Neural crest cell (in vitro differentiated cells): ENCODE data around the gene FOXJ3. TPM values are rescaled to one million over a fixed set of nuclear protein-coding genes. Genes with fewer than 3 reads are reported as not detected.
A peak's percentile ranks its signal among the peaks of the same experiment; 100 is the strongest.

Experiments
- DNase-seq: peaks from one replicate; pipeline ENCODE4 v3.0.0; 2021; ENCODE audit warnings: low read depth, mixed read lengths, low spot score
- H3K27ac Mint-ChIP-seq: one replicate; pipeline ENCODE4 v1.8.0; 2021; ENCODE audit warnings: mild to moderate bottlenecking, mixed read lengths; ENCODE audit not compliant: unreplicated experiment
- H3K27me3 Mint-ChIP-seq: 2 replicates; pipeline ENCODE4 v1.8.0; 2021; ENCODE audit warnings: low read depth, mild to moderate bottlenecking, mixed read lengths
- H3K36me3 Mint-ChIP-seq: 2 replicates; pipeline ENCODE4 v1.8.0; 2021; ENCODE audit warnings: low read depth, mild to moderate bottlenecking, mixed read lengths
- H3K4me1 Mint-ChIP-seq: 2 replicates; pipeline ENCODE4 v1.8.0; 2021; ENCODE audit warnings: mixed read lengths
- H3K4me3 Mint-ChIP-seq: one replicate; pipeline ENCODE4 v1.8.0; 2021; ENCODE audit warnings: mild to moderate bottlenecking, mixed read lengths
- H3K9me3 Mint-ChIP-seq: 2 replicates; pipeline ENCODE4 v1.8.0; 2021; ENCODE audit warnings: mixed read lengths
- total RNA-seq: library from RNA; stranded (reverse); gene quantifications from 2 replicates; pipeline ENCODE4 v1.2.1, GENCODE V29; 2021
- TF ChIP-seq, protein P1 (sequence below): fragments of 200-600 bp; sonication (generic); conservative IDR thresholded peaks from 2 replicates; pipeline ENCODE4 v1.5.0; 2021; ENCODE audit warnings: antibody characterized with exemption, mild to moderate bottlenecking

FOXJ3 gene
- total RNA-seq, 1 donor from 2014 or later: 40.2 TPM

DNA sequence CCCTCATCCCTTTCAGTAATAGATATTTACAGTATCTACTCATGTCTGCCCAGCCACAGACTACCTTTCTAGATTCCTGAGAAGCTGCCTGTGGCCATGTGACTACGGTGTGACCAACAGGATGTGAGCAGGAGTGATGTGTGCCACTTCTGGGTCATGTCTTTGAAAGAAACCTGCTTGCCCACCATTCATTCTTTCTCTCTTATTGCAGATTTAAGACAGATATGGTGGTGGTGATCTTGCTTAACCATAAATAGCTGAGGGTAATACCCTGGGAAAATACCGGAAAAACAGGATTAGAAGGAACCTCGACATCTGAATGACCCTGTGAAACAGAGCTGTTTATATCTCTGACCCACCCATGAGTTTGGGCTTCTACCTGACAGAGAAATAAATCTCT lies 128.9 kb downstream of the FOXJ3 start:
- peaks cover 31% of the 10 kb centered on the region for H3K9me3 Mint-ChIP-seq
- peaks cover 54% of the 10 kb centered on the region for H3K36me3 Mint-ChIP-seq
- H3K27me3 Mint-ChIP-seq: no peaks in the 10 kb centered on the region
- TF ChIP-seq, protein P1, sequence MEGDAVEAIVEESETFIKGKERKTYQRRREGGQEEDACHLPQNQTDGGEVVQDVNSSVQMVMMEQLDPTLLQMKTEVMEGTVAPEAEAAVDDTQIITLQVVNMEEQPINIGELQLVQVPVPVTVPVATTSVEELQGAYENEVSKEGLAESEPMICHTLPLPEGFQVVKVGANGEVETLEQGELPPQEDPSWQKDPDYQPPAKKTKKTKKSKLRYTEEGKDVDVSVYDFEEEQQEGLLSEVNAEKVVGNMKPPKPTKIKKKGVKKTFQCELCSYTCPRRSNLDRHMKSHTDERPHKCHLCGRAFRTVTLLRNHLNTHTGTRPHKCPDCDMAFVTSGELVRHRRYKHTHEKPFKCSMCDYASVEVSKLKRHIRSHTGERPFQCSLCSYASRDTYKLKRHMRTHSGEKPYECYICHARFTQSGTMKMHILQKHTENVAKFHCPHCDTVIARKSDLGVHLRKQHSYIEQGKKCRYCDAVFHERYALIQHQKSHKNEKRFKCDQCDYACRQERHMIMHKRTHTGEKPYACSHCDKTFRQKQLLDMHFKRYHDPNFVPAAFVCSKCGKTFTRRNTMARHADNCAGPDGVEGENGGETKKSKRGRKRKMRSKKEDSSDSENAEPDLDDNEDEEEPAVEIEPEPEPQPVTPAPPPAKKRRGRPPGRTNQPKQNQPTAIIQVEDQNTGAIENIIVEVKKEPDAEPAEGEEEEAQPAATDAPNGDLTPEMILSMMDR: no peak
- peaks cover 4% of the 10 kb centered on the region for H3K4me1 Mint-ChIP-seq
- H3K4me3 Mint-ChIP-seq: no peak overlapping the region
- H3K27ac Mint-ChIP-seq: no peak overlapping the region
- no peak for DNase-seq

DNA sequence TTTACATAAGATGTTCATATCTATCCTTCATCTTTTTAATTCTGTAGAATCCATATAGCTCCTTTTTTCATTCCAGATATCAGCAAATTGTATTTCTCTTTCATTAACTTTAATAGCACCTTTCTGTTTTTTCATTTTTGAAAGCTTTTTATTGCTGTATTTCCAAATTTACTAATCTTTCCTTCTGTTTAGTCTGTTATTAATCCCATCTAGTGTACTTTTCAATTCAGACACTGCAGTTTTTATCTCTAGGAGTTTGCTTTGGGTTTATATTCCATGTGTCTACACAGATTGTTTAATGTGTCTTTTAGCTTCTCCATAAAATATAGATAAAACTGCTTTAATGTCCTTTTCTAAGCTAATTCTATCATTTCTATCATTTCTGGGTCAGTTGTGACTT lies 133.0 kb downstream of the FOXJ3 start:
- Mint-ChIP-seq H3K27me3 (no peaks in the 10 kb centered on the region), H3K4me1 (no peaks in the 10 kb centered on the region), H3K36me3 (peaks cover 43% of the 10 kb centered on the region), H3K4me3 (no peak overlapping the region), H3K27ac (no peak overlapping the region), H3K9me3 (peaks cover 16% of the 10 kb centered on the region)
- no peak for DNase-seq
- TF ChIP-seq, protein P1: no peak

DNA sequence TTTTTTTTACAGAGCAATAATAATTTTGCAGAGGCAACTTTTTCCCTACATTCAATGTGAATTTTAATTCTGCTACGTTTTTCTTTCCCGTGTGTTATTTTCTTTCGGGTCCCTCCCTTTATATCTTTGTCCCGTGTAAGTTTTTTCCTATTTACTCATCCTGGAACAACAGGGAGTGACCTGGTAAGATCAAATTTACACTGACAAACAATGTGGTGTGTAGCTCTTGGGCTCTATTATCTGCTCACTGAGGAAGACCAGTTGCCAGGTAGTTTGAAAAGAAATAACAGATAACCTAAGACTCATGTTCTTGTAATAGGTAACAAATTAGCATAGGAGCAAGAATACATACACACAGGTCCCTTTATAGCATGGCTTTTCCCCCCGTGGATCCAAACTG lies 136.8 kb downstream of the FOXJ3 start:
- Mint-ChIP-seq H3K4me1 (no peaks in the 10 kb centered on the region), H3K27me3 (no peaks in the 10 kb centered on the region), H3K27ac (no peak overlapping the region), H3K36me3 (peaks cover 32% of the 10 kb centered on the region), H3K9me3 (peaks cover 11% of the 10 kb centered on the region), H3K4me3 (no peak overlapping the region)
- DNase-seq: no peak
- TF ChIP-seq, protein P1: no peak

DNA sequence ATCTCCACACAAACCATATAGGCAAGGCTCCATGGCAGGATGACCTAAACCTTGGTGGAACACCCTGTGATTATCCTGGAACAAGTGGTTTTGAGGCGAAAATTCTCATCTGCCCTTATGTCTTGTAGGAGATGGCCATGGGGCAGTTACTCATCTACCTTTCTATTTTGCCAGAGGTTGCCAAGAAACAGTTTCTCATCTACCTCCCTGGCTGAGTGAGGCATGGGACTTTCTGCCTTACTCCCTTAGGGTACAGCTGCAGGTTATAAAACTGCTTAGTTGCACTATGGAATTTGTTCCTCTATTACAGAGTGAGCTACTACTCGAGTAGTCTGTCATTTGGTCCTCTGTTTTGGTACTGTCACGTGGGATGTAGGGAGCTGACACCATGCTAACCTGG lies 139.2 kb downstream of the FOXJ3 start:
- DNase-seq: no peak
- H3K27ac Mint-ChIP-seq: no peak overlapping the region
- TF ChIP-seq, protein P1: no peak
- peaks cover 24% of the 10 kb centered on the region for H3K36me3 Mint-ChIP-seq
- no peaks in the 10 kb centered on the region for H3K4me1 Mint-ChIP-seq
- H3K4me3 Mint-ChIP-seq: no peak overlapping the region
- H3K9me3 Mint-ChIP-seq: no peaks in the 10 kb centered on the region
- no peaks in the 10 kb centered on the region for H3K27me3 Mint-ChIP-seq

DNA sequence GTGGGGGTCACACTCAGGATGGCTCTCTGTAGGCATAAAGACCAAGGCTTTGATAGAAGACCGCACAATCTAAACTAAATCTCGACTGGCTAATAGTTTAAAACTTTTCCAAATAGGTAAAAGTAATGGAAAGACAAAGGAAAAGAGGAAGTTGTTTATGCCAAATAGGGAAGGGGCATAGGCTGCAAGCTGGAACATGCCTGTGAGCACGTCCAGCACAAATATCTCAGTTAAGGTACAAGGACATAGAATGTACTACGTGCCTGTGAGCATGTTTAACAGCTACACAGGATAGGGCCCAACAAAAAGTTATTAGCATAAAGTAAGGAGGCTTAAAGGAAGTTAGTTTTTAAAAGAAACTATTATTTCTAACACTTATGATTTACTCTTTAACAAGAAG lies 142.9 kb downstream of the FOXJ3 start:
- TF ChIP-seq, protein P1: no peak
- Mint-ChIP-seq H3K27ac (peak overlapping the region; percentile 82), H3K27me3 (no peaks in the 10 kb centered on the region), H3K4me1 (no peaks in the 10 kb centered on the region), H3K9me3 (no peaks in the 10 kb centered on the region), H3K4me3 (no peak overlapping the region), H3K36me3 (peaks cover 22% of the 10 kb centered on the region)
- DNase-seq: no peak

DNA sequence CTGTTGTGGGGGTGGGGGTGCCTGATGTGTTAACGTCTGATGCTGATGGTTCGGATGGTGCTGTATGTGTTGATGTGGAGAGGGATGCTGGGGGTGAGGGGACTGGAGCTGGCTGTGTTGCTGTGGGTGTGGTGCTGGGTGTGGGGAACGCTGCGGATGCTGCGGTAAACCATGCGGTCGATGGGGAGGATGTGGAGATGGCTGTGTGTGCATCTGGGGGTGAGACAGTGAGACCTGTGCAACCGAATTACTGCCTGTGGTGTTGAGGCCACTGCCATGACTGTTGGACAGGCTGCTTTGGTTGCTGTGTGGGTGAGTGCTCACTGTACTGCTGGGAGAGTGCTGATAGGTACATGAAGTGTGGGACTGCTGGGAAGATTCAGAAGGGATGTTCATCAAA lies 143.7 kb downstream of the FOXJ3 start:
- Mint-ChIP-seq H3K9me3 (no peaks in the 10 kb centered on the region), H3K27ac (no peak overlapping the region), H3K27me3 (no peaks in the 10 kb centered on the region), H3K36me3 (peaks cover 24% of the 10 kb centered on the region), H3K4me3 (no peak overlapping the region), H3K4me1 (peaks cover under 1% of the 10 kb centered on the region)
- DNase-seq: no peak
- TF ChIP-seq, protein P1: no peak
